ENCODE data around the gene C22orf39.
A peak's percentile ranks its signal among the peaks of the same experiment; 100 is the strongest.

C22orf39 gene

GRCh38 chr22:19451570-19451969, 4.1 kb upstream of the C22orf39 start:
- Histone ChIP-seq H4K20me1 (ENCODE audit: insufficient read depth, low read length) (no peaks in the 10 kb centered on the region), H3K9me3 (replicated peaks; ENCODE audit: insufficient read depth, low read length) (no peaks in the 10 kb centered on the region), H3K36me3 (replicated peaks; ENCODE audit: insufficient read depth, low read length) (peaks cover 3% of the 10 kb centered on the region; the same call in 1 of the 2 replicates), H3K4me2 (ENCODE audit: low read depth, low read length) (no peak overlapping the region), H2AFZ (ENCODE audit: low read length) (no peak overlapping the region), H3K27me3 (replicated peaks; ENCODE audit: insufficient read depth, low read length) (no peaks in the 10 kb centered on the region), H3K4me3 (ENCODE audit: low read length) (no peak overlapping the region), H3K4me1 (ENCODE audit: low read length) (peaks cover 12% of the 10 kb centered on the region), H3K79me2 (ENCODE audit: low read length) (peaks cover 21% of the 10 kb centered on the region), H3K9ac (ENCODE audit: low read length) (no peak overlapping the region), H3K27ac (ENCODE audit: low read length) (no peak overlapping the region), H3F3A (ENCODE audit: insufficient read depth, low read length) (peaks cover 28% of the 10 kb centered on the region), H3K9me2 (replicated peaks; ENCODE audit: insufficient read depth, low read length) (no peaks in the 10 kb centered on the region)
- TF ChIP-seq CTCF (IDR thresholded peaks at IDR 0.05; ENCODE audit: low read length) (no peak), EZH2 (optimal IDR thresholded peaks at IDR 0.05; ENCODE audit: low read depth, low read length) (no peak), EZH2phosphoT487 (IDR thresholded peaks at IDR 0.05; ENCODE audit: low read length) (no peak)
- no peak for DNase-seq

- Histone ChIP-seq H3K79me2 (ENCODE audit: low read length) (peaks cover 31% of the 10 kb centered on the region), H3K9me3 (replicated peaks; ENCODE audit: insufficient read depth, low read length) (no peaks in the 10 kb centered on the region), H3F3A (ENCODE audit: insufficient read depth, low read length) (peaks cover 28% of the 10 kb centered on the region), H3K27me3 (replicated peaks; ENCODE audit: insufficient read depth, low read length) (no peaks in the 10 kb centered on the region), H3K4me2 (ENCODE audit: low read depth, low read length) (no peak overlapping the region), H3K4me1 (ENCODE audit: low read length) (peaks cover 16% of the 10 kb centered on the region), H3K9me2 (replicated peaks; ENCODE audit: insufficient read depth, low read length) (no peaks in the 10 kb centered on the region), H3K4me3 (ENCODE audit: low read length) (no peak overlapping the region), H3K9ac (ENCODE audit: low read length) (no peak overlapping the region), H4K20me1 (ENCODE audit: insufficient read depth, low read length) (no peaks in the 10 kb centered on the region), H3K27ac (ENCODE audit: low read length) (no peak overlapping the region), H2AFZ (ENCODE audit: low read length) (no peak overlapping the region), H3K36me3 (replicated peaks; ENCODE audit: insufficient read depth, low read length) (0 out of 2 replicates have a peak, but pooled peaks cover 3% of the 10 kb centered on the region)
- no peak for DNase-seq
- TF ChIP-seq EZH2 (optimal IDR thresholded peaks at IDR 0.05; ENCODE audit: low read depth, low read length) (no peak), CTCF (IDR thresholded peaks at IDR 0.05; ENCODE audit: low read length) (no peak)
These were observed 3.1 kb upstream of the C22orf39 start for GRCh38 chr22:19450363-19451175.

GRCh38 chr22:19449422-19449767, 1.9 kb upstream of the C22orf39 start:
- Histone ChIP-seq H3K27ac (ENCODE audit: low read length) (no peak overlapping the region), H3K9ac (ENCODE audit: low read length) (no peak overlapping the region), H2AFZ (ENCODE audit: low read length) (no peak overlapping the region), H3K79me2 (ENCODE audit: low read length) (peaks cover 43% of the 10 kb centered on the region), H3K9me3 (replicated peaks; ENCODE audit: insufficient read depth, low read length) (no peaks in the 10 kb centered on the region), H3K9me2 (replicated peaks; ENCODE audit: insufficient read depth, low read length) (no peaks in the 10 kb centered on the region), H4K20me1 (ENCODE audit: insufficient read depth, low read length) (no peaks in the 10 kb centered on the region), H3K27me3 (replicated peaks; ENCODE audit: insufficient read depth, low read length) (no peaks in the 10 kb centered on the region), H3K4me1 (ENCODE audit: low read length) (peaks cover 16% of the 10 kb centered on the region), H3K36me3 (replicated peaks; ENCODE audit: insufficient read depth, low read length) (0 out of 2 replicates have a peak, but pooled peaks cover 3% of the 10 kb centered on the region), H3F3A (ENCODE audit: insufficient read depth, low read length) (peaks cover 28% of the 10 kb centered on the region), H3K4me2 (ENCODE audit: low read depth, low read length) (peak overlapping the region; percentile 84; the same call in 1 of the 2 replicates), H3K4me3 (ENCODE audit: low read length) (no peak overlapping the region)
- TF ChIP-seq EZH2 (optimal IDR thresholded peaks at IDR 0.05; ENCODE audit: low read depth, low read length) (no peak), EZH2phosphoT487 (IDR thresholded peaks at IDR 0.05; ENCODE audit: low read length) (no peak), CTCF (IDR thresholded peaks at IDR 0.05; ENCODE audit: low read length) (no peak)
- no peak for DNase-seq
